Neutrophil (primary cell): ENCODE data around the gene PLEKHM3.
A peak's percentile ranks its signal among the peaks of the same experiment; 100 is the strongest.

Experiments used
- H3K27ac ChIP-seq: fragments of 200-600 bp; sonication (generic); 2 replicates; pipeline ENCODE4 v1.5.1; 2016; ENCODE audit warnings: mild to moderate bottlenecking, moderate library complexity
- H3K27me3 ChIP-seq: fragments of 200-600 bp; sonication (generic); 2 replicates; pipeline ENCODE4 v1.6.0; 2016; ENCODE audit warnings: mild to moderate bottlenecking
- H3K36me3 ChIP-seq: fragments of 200-600 bp; sonication (generic); 2 replicates; pipeline ENCODE4 v1.5.1; 2017
- H3K4me1 ChIP-seq, 2 experiments: fragments of 200-600 bp in 1 of 2; sonication (generic) in 1 of 2; 1 replicate in 1 of 2; 2 replicates in 1 of 2; pipeline versions ENCODE4 v1.5.1 to v1.6.1; 2013 to 2016; ENCODE audit warnings: low read depth in 1 of 2, low read length in 1 of 2, mild to moderate bottlenecking in 1 of 2, moderate library complexity in 1 of 2; ENCODE audit not compliant: control insufficient read depth in 1 of 2, insufficient read depth in 1 of 2
- H3K4me3 ChIP-seq, 2 experiments: fragments of 200-600 bp in 1 of 2; sonication (generic) in 1 of 2; 1 replicate in 1 of 2; 2 replicates in 1 of 2; pipeline ENCODE4 v1.5.1; 2013 to 2016; ENCODE audit warnings: low read depth in 1 of 2, low read length in 1 of 2, mild to moderate bottlenecking in 1 of 2, moderate library complexity in 1 of 2
- H3K9me3 ChIP-seq: fragments of 200-600 bp; sonication (generic); 2 replicates; pipeline ENCODE4 v1.5.1; 2016
- TF ChIP-seq, protein P1 (sequence below): fragments of 200-600 bp; sonication (generic); IDR thresholded peaks from 2 replicates; pipeline ENCODE4 v1.5.1; 2016; ENCODE audit warnings: antibody characterized with exemption

The PLEKHM3 gene

DNA sequence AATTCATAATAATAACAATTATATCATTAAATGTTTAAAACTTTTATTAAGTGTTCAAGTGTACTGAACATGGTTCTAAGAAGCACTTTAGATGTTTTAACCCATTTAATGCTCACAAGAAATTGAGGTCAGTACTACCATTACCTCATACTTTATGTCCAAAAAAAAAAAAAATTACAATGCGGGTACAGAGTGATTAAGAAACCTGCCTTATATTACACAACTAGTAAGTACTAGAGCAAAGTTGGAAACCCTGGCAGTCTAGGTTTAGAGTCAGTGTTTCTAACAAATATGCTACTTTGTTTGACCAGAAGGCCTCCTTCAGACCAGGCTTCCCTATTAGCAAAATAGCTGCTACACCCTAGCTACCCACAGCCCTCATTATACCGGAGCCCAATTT, 28.5 kb downstream of the PLEKHM3 start:
- H3K27me3 ChIP-seq, result no peaks in the 10 kb centered on the region
- peaks cover 12 to 16% of the 10 kb centered on the region in 2 experiments for H3K4me1 ChIP-seq
- TF ChIP-seq, protein P1, sequence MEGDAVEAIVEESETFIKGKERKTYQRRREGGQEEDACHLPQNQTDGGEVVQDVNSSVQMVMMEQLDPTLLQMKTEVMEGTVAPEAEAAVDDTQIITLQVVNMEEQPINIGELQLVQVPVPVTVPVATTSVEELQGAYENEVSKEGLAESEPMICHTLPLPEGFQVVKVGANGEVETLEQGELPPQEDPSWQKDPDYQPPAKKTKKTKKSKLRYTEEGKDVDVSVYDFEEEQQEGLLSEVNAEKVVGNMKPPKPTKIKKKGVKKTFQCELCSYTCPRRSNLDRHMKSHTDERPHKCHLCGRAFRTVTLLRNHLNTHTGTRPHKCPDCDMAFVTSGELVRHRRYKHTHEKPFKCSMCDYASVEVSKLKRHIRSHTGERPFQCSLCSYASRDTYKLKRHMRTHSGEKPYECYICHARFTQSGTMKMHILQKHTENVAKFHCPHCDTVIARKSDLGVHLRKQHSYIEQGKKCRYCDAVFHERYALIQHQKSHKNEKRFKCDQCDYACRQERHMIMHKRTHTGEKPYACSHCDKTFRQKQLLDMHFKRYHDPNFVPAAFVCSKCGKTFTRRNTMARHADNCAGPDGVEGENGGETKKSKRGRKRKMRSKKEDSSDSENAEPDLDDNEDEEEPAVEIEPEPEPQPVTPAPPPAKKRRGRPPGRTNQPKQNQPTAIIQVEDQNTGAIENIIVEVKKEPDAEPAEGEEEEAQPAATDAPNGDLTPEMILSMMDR, result no peak
- peaks cover 26% of the 10 kb centered on the region for H3K36me3 ChIP-seq
- no peak overlapping the region for H3K4me3 ChIP-seq
- peak overlapping the region; percentile 40 for H3K27ac ChIP-seq
- H3K9me3 ChIP-seq, result no peaks in the 10 kb centered on the region

DNA sequence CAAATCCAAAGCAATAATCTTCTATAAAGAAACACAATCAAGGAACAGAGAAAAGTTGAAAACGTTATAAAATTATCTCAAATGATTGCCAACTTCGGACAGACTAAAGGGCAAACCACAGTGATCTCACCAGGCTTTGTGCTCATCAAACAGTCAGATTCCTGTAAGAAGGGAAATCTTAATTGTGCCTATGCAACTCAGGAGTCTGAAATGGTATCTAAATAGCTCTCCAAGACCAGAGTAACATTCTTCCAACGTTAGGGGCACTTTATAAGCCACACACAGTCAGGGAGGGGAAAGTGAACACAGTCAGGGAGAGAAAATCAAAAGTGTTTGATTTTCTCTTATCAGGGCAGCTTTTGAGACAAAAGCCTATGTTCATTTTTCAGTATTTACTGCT, 29.4 kb downstream of the PLEKHM3 start:
- TF ChIP-seq, protein P1, result no peak
- peaks cover 16% of the 10 kb centered on the region for H3K36me3 ChIP-seq

DNA sequence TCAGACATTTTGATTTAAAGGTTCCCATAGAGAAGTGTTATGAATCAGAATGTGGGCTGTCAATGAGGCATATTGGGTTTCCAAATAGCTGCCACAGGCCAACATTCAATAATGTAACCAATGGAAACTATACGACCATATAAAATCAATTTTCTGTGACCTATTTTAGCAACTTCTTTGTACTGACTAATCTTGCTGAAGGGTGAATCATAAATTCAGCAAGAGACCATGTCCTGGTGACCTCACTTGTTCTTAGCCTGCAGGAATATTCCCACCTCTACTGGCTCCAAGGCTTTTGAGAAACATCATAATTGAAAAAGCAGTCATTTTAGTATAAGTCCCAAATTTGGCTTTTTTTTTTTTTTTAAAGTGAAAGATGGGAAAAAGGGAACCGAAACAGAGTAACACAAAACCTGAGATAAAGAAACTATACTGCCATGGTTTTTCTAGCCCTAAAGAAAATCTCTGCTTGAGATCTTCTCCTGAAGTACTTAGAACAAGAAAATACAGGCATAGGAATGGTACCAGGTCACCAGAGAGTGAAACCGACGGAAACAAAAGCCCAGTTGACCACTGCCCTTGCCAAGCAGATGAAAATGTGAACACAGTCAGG, 32.1 kb downstream of the PLEKHM3 start:
- H3K27me3 ChIP-seq, result no peaks in the 10 kb centered on the region
- H3K9me3 ChIP-seq, result no peaks in the 10 kb centered on the region
- H3K4me3 ChIP-seq, result no peak overlapping the region
- peaks cover 12 to 16% of the 10 kb centered on the region in 2 experiments for H3K4me1 ChIP-seq
- TF ChIP-seq, protein P1, result no peak
- H3K36me3 ChIP-seq, result no peaks in the 10 kb centered on the region
- no peak overlapping the region for H3K27ac ChIP-seq

More for the DNA sequence above, 29.4 kb downstream of the PLEKHM3 start:
- H3K27ac ChIP-seq, result no peak overlapping the region
- no peak overlapping the region for H3K4me3 ChIP-seq
- H3K27me3 ChIP-seq, result no peaks in the 10 kb centered on the region
- peaks cover 12 to 16% of the 10 kb centered on the region in 2 experiments for H3K4me1 ChIP-seq
- H3K9me3 ChIP-seq, result no peaks in the 10 kb centered on the region

DNA sequence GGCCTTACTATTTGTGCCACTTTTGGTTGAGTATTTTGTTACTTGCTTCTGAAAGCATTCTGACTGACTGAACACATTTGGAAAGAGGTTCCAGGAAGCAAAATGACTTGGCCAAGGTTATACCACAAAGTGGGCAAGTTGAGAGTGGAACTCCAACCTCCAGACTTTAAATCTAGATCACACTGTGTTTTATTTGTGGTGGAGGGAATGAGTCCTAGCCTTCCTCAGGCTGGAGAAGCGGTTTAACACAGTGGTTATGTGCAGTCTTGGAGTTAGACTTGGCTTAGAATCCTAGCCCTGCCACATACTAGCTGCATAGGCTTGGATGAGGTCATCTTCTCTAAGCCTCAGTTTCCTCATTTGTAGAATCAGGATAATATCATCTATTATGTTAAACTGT, 33.4 kb downstream of the PLEKHM3 start:
- Histone ChIP-seq H3K36me3 (no peaks in the 10 kb centered on the region), H3K27ac (no peak overlapping the region), H3K4me3 (no peak overlapping the region), H3K9me3 (no peaks in the 10 kb centered on the region), H3K4me1 (peaks cover 3 to 5% of the 10 kb centered on the region in 2 experiments), H3K27me3 (no peaks in the 10 kb centered on the region)
- TF ChIP-seq, protein P1, result no peak

DNA sequence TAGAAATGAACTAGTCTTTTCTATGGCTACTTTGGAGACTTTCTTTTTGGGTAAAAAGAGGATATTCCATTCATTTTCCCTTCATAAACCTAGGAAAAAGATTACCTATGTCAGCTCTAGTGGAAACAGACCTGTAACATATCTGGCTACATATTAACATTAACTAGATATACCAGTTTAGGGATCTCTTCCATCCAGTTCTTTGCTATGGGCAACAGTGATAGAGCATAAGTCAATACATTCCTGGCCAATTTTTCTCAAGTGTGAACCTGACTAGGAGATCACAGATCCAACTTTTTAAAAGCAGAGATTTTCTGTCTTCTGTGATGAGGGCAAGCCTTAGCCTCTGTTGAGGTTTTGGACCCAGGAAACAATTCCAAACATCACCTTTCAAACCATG, 34.5 kb downstream of the PLEKHM3 start:
- H3K27me3 ChIP-seq, result no peaks in the 10 kb centered on the region

More for the DNA sequence above, 34.5 kb downstream of the PLEKHM3 start:
- Histone ChIP-seq H3K36me3 (no peaks in the 10 kb centered on the region), H3K4me1 (no peaks in the 10 kb centered on the region), H3K9me3 (no peaks in the 10 kb centered on the region), H3K27ac (no peak overlapping the region), H3K4me3 (no peak overlapping the region)
- TF ChIP-seq, protein P1, result no peak
